ENCODE data around the gene GAS7.

The GAS7 gene

GRCh38 chr17:10200016-10200415 lies 1.6 kb upstream of the GAS7 start:
- DNase-seq = no peak

GRCh38 chr17:10197721-10198508 lies 491 bp downstream of the GAS7 start:
- DNase-seq = no peak

GRCh38 chr17:10197362-10197720 lies 1.1 kb downstream of the GAS7 start:
- no peak for DNase-seq

GRCh38 chr17:10196941-10197340 lies 1.5 kb downstream of the GAS7 start:
- no peak for DNase-seq

GRCh38 chr17:10196384-10196895 lies 2.0 kb downstream of the GAS7 start:
- DNase-seq = no peak

- no peak for DNase-seq
These were observed 3.2 kb downstream of the GAS7 start for GRCh38 chr17:10195090-10195805.

- DNase-seq = no peak
These were observed 4.8 kb downstream of the GAS7 start for GRCh38 chr17:10193632-10194031.

- DNase-seq = no peak
These were observed 5.4 kb downstream of the GAS7 start for GRCh38 chr17:10192972-10193371.

GRCh38 chr17:10192461-10192860 lies 5.9 kb downstream of the GAS7 start:
- no peak for DNase-seq

GRCh38 chr17:10187456-10187855 lies 10.9 kb downstream of the GAS7 start:
- DNase-seq = no peak

- no peak for DNase-seq
These were observed 11.5 kb downstream of the GAS7 start for GRCh38 chr17:10186771-10187410.

GRCh38 chr17:10183931-10184930 lies 14.2 kb downstream of the GAS7 start:
- DNase-seq = no peak

- no peak for DNase-seq
These were observed 15.6 kb downstream of the GAS7 start for GRCh38 chr17:10182785-10183184.

- DNase-seq = no peak
These were observed 19.9 kb downstream of the GAS7 start for GRCh38 chr17:10178506-10178991.

- DNase-seq = no peak
These were observed 20.4 kb downstream of the GAS7 start for GRCh38 chr17:10177913-10178505.

GRCh38 chr17:10177131-10177912 lies 21.1 kb downstream of the GAS7 start:
- DNase-seq = no peak

GRCh38 chr17:10173913-10174312 lies 24.5 kb downstream of the GAS7 start:
- no peak for DNase-seq

GRCh38 chr17:10172778-10173177 lies 25.6 kb downstream of the GAS7 start:
- no peak for DNase-seq

- DNase-seq = no peak
These were observed 26.1 kb downstream of the GAS7 start for GRCh38 chr17:10172241-10172741.

- no peak for DNase-seq
These were observed 26.8 kb downstream of the GAS7 start for GRCh38 chr17:10171581-10171981.

GRCh38 chr17:10171122-10171571 lies 27.3 kb downstream of the GAS7 start:
- no peak for DNase-seq
